ENCODE data around the gene DNAJC6. TPM values are rescaled to one million over a fixed set of nuclear protein-coding genes. Genes with fewer than 3 reads are reported as not detected.

Gene DNAJC6
- total RNA-seq, 1 experiment from 2014 or later, result 5.2 TPM

- no peak for DNase-seq (ENCODE audit: low read depth)
Measured at GRCh38 chr1:65404941-65405340, 95.6 kb downstream of the DNAJC6 start.

GRCh38 chr1:65407877-65408276, 98.5 kb downstream of the DNAJC6 start:
- DNase-seq (ENCODE audit: low read depth), result no peak

DNA sequence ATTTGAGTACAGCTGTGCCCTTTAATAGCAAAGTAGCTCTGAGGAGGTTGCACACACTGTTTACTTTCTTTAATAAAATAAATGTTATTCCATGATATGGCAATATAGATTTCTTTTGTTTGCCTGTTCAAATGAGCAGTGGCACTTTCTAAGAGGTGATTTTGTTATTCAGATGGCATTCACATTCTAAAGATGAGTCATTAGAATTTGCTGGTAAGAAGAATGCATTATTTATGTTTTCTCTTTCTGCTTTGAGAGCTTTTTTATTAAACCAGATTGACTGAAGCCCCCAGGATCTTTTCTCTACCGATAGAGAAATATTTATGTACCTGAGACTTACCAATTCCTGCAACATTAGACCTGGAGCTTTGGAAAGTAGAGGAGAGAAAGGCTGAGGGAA, 100.0 kb downstream of the DNAJC6 start:
- DNase-seq (ENCODE audit: low read depth), result no peak

DNA sequence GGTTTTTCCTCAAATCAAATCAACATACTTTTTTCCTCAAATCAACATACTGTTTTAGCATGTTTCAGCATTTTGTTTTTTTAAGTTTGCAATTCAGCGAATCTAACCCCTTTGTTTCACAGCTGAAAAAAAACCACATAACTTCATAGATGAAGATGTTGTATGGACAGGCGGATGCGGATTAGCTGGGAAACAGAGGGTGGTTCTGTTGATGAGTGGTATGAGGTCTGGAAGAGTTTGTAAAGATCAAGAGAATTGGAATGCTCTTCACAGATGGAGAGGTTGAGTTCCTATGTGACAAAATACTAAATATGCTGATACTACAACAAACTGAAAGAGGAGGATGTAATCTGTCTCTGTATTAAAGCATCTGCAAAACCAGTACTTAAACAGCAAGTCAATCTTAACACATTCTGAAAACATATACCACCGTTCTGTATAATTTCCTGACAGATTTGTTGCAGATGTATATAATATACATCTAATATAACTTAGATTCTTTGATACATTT, 100.5 kb downstream of the DNAJC6 start:
- DNase-seq (ENCODE audit: low read depth), result no peak

GRCh38 chr1:65412256-65412983, 103.1 kb downstream of the DNAJC6 start:
- DNase-seq (ENCODE audit: low read depth), result no peak

DNA sequence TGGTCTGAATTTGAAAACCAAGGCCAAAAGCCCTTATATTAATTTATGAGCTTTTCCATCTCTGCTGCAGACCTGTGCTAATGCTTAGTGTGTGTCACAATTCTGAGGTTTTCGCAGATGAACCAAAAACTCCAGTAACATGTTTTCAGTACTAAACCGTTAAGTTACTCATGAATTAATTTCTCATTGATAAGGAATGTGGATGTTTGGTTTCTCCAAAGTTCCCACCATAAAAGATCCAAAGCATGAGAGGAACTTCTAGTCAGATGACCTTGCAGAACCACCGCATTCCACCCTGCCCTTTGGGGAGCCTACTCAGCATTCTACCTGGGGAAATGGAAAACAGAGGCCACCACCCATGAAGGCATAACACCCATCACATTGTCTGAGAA, 103.6 kb downstream of the DNAJC6 start:
- DNase-seq (ENCODE audit: low read depth), result no peak

DNA sequence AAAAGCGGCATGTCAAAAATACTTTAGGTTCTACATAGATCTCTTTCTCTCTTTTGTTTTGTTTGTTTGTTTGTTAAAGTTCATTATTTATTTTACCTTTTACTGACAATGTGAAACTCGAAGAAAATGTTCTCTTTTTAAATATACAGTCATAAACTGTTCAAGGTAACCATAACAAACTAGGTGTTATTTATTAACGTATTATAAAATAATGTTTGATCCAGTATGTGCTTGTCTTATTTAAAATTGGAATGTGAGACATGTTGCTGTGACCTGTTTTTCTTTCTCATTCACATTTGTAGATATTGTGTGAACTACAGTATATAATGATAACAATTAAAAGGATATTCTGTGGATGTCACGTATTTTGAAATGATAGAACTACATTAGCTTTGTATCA, 105.2 kb downstream of the DNAJC6 start:
- DNase-seq (ENCODE audit: low read depth), result no peak

GRCh38 chr1:65416767-65417166, 107.4 kb downstream of the DNAJC6 start:
- DNase-seq (ENCODE audit: low read depth), result no peak

DNA sequence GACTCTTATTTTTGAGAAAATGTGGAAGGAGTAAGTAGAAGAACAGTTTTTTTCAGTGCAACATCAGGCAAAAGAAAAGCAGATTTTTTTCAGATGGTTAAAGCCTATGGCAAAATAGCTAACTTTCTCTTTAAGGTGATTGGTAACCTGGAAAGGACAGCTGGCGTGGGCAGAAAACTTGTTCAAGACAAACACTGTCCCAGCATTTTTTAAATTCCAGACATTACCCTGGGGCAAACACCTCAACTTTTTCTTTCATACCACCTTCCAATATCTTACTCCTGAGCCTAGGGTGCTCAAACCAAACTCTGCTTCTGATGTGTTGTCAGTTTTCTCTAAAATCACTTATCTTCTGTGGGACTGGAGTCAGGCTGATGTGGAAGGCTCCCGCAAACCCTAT, 108.4 kb downstream of the DNAJC6 start:
- DNase-seq (ENCODE audit: low read depth), result peak; percentile 23

GRCh38 chr1:65418522-65419185, 109.3 kb downstream of the DNAJC6 start:
- DNase-seq (ENCODE audit: low read depth), result no peak

DNA sequence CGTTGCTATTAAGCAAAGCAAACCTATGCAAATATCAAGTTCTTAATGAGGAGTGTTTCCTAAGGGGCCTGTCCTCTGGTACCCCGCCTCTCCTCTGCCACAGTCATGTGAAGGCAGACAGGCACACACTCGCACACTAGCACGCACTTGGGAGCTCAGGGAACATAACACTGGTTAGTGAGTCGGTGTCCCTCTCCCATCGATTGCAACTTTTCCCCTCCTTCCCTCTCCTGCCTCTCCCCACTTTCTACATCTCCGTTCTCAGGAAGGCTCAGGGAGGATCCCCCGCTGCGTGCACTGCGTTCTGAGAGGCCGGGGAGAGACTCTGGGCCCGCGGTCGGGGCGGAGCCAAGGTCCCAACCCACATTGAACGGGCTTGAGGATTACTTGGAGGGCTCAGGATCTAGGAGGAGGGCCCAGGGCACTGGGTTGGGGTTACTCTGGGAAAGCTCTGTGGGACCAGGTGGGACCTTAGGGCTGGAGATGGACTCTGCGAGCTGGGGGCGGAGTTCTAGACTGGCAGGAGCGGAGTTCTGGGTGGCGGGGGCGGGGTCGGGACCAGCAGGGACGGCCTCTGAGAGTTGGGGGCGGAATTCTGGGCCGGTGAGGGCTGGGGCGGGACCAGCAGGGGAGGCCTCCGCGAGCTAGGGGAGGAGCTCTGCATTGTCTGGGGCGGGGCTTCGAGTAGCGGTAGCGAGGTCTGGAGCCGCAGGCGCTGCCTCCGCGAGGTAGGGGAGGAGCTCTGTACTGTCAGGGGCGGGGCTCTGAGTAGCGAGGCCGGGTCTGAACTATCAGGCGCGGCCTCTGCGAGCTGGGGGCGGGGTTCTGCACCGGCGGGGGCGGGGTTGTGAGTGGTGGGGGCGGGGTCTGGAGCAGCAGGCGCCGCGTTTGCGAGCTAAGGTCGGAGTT, 110.6 kb downstream of the DNAJC6 start:
- DNase-seq (ENCODE audit: low read depth), result peak; percentile 95

DNA sequence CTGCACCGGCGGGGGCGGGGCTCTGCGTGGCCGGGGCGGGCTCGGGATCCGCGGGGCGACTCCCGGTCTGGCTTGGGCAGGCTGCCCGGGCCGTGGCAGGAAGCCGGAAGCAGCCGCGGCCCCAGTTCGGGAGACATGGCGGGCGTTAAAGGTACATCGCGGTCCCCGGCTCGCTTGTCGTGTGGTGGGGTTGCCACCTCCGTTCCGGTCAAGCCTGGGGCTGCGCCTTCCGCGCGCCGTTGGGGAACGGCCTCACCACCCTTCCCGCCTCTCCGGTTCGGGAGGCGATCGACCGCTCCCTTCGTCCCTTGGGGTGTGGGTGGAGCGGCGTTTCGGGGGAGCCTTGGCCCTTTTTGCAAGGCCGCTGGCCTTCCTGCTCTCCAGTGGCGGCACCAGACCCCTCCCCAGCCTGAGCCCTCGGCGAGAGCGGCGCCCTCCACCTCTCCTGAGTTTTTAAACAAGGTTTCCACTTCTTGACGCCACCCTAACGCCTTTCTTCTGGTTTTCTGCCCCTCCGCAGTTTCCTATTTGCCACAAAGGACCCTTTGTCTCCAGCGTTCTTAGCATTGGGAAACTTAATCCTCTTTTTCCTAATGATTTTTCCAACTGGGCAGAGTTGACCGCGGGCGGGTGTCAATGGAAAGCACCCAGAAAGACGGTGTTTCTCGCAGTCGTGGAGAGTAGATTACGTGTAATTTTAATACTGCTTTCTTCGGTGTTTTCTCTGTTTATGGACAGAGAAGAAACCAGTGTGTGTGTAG, 111.4 kb downstream of the DNAJC6 start, which contains the start of the genes LEPR and LEPROT:
LEPR (plus strand) TSS at position 79 of the 761 bp plus-strand sequence. CDS start 144,898 bp downstream, outside the sequence.
LEPROT (plus strand) TSS at position 79 of the 761 bp plus-strand sequence; CDS start at position 136, 57 bp downstream.
- peak; percentile 59 for DNase-seq (ENCODE audit: low read depth)

DNA sequence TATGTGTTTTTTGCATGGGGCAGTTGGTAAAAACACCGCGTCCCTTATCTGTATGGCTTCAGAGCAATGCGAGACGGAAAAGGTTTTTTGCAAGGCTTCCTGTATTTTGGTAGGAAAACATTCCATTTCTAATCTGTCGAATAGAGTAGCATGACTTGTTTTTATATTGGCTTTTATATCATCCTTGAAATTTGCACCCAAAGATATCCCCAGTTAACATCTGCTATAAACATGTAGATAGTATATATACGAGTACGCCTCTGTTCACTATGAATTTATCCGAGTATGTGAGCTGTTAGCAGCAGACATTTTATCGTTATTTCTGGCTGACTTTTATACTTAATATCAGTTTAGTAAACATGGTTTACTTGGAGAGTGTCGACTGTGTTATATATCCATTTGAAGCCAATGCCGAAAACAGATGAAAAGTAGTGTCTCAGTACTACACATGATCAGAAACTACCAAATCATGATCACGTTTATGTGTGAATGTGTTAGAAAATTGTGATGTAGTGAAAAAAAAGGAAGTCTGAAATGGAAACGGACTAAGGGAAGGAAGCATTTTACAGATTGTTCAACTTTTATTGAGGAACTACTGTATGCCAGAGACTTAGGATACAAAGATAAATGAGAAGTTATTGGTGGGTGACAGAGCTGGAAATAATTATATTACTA, 112.1 kb downstream of the DNAJC6 start:
- no peak for DNase-seq (ENCODE audit: low read depth)

DNA sequence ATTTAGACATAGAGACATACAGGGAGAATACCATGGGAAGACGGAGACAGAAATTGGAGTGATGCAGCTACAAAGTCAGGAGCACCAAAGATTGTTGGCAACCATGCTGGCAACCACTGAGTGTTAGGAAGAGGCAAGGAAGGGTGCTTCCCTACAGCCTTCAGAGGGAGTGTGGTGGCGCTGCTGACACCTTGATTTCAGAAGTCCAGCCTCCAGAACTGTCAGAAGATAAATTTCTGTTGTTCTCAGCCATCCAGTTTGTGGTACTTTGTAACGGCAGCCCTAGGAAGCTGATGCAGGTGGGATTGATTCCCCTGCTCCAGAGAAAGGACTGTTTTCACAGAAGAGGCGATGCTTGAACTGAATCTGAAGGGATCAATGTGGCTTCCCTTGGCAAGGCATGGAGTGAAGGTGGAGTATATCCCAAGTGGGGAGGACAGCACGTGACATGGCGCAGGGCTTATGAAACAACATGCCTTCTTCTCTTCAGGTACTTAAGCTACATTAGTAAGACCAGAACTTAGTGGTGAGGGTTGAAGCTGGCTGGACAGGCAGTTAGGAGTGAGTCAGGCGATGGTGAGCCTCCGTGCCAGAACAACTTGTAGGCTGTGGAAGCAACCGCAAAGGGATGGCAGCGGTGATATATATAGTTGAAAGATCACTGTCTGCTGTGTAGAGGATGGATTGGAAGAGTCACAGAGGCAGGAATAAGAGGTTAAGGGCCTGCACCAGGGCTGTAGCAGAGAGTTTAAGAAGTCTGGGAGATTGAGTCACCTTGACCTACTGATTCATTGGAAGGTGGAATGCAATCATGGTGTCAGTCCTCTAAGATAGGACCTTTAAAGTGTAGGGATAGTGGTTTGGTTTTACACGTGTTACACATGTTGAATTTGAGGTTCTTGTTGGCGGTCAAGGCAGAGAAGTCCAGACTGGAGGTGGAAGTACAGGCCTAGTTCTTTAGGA, 113.2 kb downstream of the DNAJC6 start:
- DNase-seq (ENCODE audit: low read depth), result peak; percentile 67

DNA sequence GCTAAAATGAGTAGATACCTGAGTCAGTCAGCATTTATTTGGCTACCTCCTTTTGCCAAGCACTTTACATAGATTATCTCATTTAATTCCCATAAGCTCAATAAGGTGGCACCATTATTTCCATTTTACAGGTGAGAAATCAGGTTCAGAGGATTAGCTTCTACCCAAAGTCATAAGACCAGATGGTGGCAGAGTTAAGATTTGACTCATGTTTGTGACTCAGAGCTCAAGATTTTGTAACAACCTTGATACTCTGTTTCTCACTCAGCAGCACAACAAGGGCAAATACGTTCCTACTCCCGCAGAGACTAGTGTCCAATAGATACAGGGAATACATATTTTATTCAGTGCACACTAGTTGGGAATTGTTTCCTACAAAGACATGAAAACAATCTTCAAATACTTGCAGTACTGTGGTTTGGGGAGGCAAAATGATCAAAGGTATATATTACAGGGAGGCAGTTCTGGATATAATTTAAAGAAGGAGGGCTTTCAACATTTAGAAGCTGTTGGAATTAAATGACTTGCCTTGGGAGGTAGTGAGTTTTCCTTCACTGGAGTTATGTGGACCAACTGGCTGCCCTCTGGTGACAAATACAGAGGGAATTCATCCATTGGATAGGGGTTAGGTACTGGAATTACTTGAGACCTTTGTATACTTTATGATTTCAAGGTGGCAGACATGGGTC, 114.7 kb downstream of the DNAJC6 start:
- DNase-seq (ENCODE audit: low read depth), result peak; percentile 80

DNA sequence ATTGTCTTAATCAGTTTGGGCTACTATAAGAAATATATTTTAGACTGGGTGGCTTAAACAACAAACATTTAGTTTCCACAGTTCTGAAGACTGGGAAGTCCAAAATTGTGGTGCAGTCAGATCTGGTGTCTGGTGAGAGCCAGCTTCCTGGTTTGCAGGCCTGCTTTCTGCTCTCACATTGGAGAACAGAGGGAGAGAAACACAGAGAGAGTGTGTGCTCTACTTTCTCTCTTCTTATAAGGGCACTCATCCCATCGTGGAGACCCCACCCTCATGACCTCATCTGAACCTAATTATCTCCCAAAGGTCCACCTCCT, 115.2 kb downstream of the DNAJC6 start:
- DNase-seq (ENCODE audit: low read depth), result no peak

GRCh38 chr1:65425006-65425405, 115.7 kb downstream of the DNAJC6 start:
- no peak for DNase-seq (ENCODE audit: low read depth)

- DNase-seq (ENCODE audit: low read depth), result peak; percentile 84
Measured at GRCh38 chr1:65425697-65426096, 116.4 kb downstream of the DNAJC6 start.

DNA sequence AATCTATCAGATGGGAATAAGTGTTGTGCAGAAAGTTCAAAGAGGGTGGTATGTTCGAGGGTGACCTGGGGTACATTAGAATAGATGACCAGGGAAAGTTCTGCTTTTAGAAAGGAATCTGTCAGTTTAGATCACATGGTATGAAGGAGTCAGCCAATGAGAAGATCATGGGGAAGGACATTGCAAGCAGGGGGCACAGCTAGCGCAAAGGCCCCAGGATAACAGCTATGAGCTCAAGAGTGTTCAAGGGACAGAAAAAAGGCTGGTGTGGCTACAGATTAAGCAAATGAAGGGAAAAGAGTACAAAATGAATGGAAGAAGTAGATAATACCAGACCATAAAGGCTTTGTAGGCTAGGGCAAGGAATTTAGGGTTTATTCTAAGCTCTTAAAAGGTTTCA, 119.7 kb downstream of the DNAJC6 start:
- DNase-seq (ENCODE audit: low read depth), result no peak

All from RPMI7951 (cell line).